ENCODE measurements around the gene RUBCN.

- TF ChIP-seq EP300 (IDR thresholded peaks at IDR 0.05) (no peak), POLR2A (IDR thresholded peaks at IDR 0.05; ENCODE audit: low read depth) (no peak)
- TF ChIP-seq, protein P1, sequence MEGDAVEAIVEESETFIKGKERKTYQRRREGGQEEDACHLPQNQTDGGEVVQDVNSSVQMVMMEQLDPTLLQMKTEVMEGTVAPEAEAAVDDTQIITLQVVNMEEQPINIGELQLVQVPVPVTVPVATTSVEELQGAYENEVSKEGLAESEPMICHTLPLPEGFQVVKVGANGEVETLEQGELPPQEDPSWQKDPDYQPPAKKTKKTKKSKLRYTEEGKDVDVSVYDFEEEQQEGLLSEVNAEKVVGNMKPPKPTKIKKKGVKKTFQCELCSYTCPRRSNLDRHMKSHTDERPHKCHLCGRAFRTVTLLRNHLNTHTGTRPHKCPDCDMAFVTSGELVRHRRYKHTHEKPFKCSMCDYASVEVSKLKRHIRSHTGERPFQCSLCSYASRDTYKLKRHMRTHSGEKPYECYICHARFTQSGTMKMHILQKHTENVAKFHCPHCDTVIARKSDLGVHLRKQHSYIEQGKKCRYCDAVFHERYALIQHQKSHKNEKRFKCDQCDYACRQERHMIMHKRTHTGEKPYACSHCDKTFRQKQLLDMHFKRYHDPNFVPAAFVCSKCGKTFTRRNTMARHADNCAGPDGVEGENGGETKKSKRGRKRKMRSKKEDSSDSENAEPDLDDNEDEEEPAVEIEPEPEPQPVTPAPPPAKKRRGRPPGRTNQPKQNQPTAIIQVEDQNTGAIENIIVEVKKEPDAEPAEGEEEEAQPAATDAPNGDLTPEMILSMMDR (IDR thresholded peaks at IDR 0.05): no peak
Measured at GRCh38 chr3:197737319-197737649, 580 bp upstream of the RUBCN start.

Measured in esophagus muscularis mucosa (tissue), 4 donors.